ENCODE results near the gene OTULIN.

Gene OTULIN

DNA sequence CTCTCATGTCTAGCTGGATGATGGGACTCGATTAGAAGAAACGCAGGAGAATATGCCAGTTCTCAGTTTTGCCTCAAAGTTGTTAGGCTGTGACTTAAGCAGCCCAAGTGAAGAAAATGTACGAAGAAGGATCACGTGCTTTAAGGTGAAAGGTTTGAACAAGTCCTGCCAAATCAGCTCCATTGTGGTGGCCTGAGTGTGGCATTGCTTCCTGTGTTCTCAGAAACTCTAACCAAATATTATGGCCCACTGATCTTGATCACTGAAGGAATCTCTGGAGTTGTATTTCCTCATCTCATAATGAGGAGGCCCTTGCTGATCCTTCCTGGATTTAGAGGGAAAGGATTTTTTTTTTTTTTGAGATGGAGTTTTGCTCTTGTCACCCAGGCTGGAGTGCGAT lies 44.0 kb downstream of the OTULIN start:
- Histone ChIP-seq H3K36me3 (ENCODE audit: control insufficient read depth, insufficient read depth, low read length) (peaks cover 34% of the 10 kb centered on the region), H3K27me3 (replicated peaks; ENCODE audit: control insufficient read depth, insufficient read depth, low read length) (no peaks in the 10 kb centered on the region), H3K4me3 (replicated peaks; ENCODE audit: low read depth, low read length) (no peak overlapping the region)
- DNase-seq (ENCODE audit: extremely low read depth, insufficient read length) = no peak
- TF ChIP-seq, protein P1, sequence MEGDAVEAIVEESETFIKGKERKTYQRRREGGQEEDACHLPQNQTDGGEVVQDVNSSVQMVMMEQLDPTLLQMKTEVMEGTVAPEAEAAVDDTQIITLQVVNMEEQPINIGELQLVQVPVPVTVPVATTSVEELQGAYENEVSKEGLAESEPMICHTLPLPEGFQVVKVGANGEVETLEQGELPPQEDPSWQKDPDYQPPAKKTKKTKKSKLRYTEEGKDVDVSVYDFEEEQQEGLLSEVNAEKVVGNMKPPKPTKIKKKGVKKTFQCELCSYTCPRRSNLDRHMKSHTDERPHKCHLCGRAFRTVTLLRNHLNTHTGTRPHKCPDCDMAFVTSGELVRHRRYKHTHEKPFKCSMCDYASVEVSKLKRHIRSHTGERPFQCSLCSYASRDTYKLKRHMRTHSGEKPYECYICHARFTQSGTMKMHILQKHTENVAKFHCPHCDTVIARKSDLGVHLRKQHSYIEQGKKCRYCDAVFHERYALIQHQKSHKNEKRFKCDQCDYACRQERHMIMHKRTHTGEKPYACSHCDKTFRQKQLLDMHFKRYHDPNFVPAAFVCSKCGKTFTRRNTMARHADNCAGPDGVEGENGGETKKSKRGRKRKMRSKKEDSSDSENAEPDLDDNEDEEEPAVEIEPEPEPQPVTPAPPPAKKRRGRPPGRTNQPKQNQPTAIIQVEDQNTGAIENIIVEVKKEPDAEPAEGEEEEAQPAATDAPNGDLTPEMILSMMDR (IDR thresholded peaks at IDR 0.05; ENCODE audit: insufficient read depth, low read length, poor library complexity, severe bottlenecking) = no peak

DNA sequence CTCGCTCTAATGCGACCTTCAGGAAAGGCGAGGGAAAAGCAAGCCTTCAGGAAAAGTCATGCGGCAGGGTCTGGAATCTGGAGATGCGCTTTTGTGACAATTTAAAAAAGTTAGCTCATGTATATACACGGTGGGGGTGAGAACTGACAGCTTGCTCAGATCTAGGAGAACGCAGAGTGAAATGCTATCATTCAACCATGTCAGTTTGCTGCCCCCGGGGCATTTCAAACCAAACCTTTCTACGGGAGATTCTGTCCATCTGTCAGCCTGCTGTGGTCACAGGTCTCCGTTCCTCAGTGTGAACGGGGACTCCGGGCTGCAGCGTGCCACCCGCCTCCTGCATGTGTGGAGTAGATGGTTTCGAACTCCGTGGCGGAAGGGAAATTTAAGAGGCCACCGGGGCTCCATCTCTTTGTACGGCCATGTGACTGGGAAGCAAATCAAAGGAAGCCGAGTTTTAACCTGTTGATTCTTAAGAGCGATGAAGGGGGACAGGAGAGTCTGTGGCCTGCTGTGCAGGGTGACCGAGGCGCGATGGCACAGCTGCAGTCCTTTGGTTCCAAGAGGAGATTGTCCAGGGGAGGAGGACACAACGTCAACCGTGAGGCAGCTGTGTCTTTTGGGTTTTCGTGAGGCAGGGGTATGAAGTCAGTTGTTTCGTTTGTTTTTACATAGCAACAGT lies 45.9 kb downstream of the OTULIN start:
- no peak for DNase-seq (ENCODE audit: extremely low read depth, insufficient read length)
- H3K27me3 ChIP-seq (replicated peaks; ENCODE audit: control insufficient read depth, insufficient read depth, low read length) = no peaks in the 10 kb centered on the region
- no peak overlapping the region for H3K4me3 ChIP-seq (replicated peaks; ENCODE audit: low read depth, low read length)
- H3K36me3 ChIP-seq (ENCODE audit: control insufficient read depth, insufficient read depth, low read length) = peaks cover 40% of the 10 kb centered on the region
- TF ChIP-seq, protein P1 (IDR thresholded peaks at IDR 0.05; ENCODE audit: insufficient read depth, low read length, poor library complexity, severe bottlenecking) = no peak

DNA sequence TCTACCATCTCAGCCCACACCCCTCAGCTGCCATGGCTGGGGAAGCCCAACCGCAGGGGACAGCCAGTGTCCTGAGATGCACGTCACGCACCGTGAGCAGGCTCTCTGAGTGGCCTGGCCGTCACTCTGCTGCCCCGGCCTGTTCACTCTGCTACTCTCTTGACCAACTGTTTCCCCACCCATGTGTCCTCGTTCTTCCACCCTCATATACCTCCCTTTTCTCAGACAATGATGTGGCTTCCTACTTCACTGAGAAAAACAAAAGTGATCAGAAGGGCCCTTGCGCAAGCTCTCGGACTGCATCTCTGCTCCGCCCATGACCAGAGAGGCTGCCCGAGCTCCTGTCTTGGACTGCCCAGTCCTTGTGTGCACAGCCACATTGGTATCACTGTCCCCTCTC lies 47.6 kb downstream of the OTULIN start:
- TF ChIP-seq, protein P1 (IDR thresholded peaks at IDR 0.05; ENCODE audit: insufficient read depth, low read length, poor library complexity, severe bottlenecking) = no peak
- Histone ChIP-seq H3K36me3 (ENCODE audit: control insufficient read depth, insufficient read depth, low read length) (peaks cover 33% of the 10 kb centered on the region), H3K4me3 (replicated peaks; ENCODE audit: low read depth, low read length) (no peak overlapping the region), H3K27me3 (replicated peaks; ENCODE audit: control insufficient read depth, insufficient read depth, low read length) (no peaks in the 10 kb centered on the region)
- DNase-seq (ENCODE audit: extremely low read depth, insufficient read length) = no peak

DNA sequence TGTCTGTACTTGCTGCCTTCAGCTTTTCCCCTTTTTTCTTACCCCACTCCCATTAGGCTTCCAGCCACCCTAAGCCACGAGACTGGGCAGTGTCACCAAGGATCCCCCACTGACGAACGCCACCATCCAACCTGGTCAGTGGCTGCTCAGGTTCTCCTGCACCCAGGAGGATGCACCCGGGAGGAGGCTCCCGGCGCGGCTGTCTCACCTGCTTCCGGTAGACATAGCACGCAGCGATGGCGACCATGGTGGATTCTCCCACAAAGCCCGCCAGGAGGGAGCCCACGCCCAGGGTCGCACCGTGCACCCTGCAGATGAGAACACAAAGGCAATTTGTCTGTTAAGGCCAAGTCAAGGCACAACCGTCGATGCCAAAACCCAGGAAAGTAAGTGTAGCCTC lies 48.1 kb downstream of the OTULIN start:
- Histone ChIP-seq H3K27me3 (replicated peaks; ENCODE audit: control insufficient read depth, insufficient read depth, low read length) (no peaks in the 10 kb centered on the region), H3K4me3 (replicated peaks; ENCODE audit: low read depth, low read length) (no peak overlapping the region), H3K36me3 (ENCODE audit: control insufficient read depth, insufficient read depth, low read length) (peaks cover 32% of the 10 kb centered on the region)
- no peak for DNase-seq (ENCODE audit: extremely low read depth, insufficient read length)
- TF ChIP-seq, protein P1 (IDR thresholded peaks at IDR 0.05; ENCODE audit: insufficient read depth, low read length, poor library complexity, severe bottlenecking) = no peak

DNA sequence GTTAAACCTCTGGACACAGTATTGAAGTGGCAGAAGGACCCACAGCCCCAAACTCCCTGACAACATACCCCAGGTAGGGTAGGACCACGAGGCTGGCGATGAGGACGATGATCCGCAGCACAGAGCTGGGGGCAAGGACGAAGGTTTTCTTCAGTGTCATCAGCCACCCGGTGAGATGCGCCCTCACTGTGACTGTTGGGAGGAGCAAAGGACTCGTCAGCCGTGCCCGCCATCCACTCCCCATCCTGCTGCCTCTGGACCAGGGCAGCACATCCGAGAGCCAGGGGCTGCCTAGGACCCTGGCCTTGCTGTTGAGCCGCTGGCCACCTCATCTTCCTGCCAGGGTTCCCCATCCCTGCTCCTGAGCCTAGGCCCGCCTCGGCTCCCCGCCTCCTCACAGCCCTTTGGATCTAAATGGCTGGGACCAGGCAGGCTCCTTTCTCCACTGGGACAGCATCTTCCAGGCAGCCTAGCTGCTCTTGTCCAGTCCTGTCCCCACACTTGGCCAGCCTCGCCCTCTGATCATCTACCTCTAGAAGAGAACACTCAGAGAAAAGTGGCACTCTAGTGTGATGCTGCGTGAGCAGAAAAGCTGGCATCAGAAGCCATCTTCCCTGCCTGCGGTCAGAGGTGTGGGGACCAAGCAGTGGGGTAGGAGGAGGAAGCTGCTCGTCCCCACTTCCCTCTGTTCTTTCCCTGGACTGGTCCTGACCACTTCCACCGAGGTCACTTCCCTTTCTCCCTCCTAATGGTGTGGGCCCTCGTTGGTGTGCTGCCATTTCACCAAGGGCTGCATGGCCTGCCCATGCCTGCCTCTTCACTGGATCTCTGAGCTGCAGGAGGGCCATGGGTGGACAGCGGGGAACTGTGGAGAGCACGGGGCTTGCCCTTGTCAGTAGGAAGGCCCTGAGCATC lies 49.2 kb downstream of the OTULIN start:
- Histone ChIP-seq H3K27me3 (replicated peaks; ENCODE audit: control insufficient read depth, insufficient read depth, low read length) (no peaks in the 10 kb centered on the region), H3K36me3 (ENCODE audit: control insufficient read depth, insufficient read depth, low read length) (peaks cover 29% of the 10 kb centered on the region), H3K4me3 (replicated peaks; ENCODE audit: low read depth, low read length) (no peak overlapping the region)
- DNase-seq (ENCODE audit: extremely low read depth, insufficient read length) = no peak
- TF ChIP-seq, protein P1 (IDR thresholded peaks at IDR 0.05; ENCODE audit: insufficient read depth, low read length, poor library complexity, severe bottlenecking) = no peak
